Choroid plexus epithelial cell (primary cell): ENCODE data around the gene SGSM2.

Experiments
- DNase-seq: peaks from one replicate; pipeline ENCODE4 v3.0.0-alpha.2; 2010; ENCODE audit warnings: low read depth
- H3K4me3 ChIP-seq: 2 replicates; pipeline ENCODE4 v1.5.1; 2011; ENCODE audit warnings: low read depth, mild to moderate bottlenecking, control low read depth, low read length, moderate library complexity
- CTCF ChIP-seq: conservative IDR thresholded peaks from 2 replicates; pipeline ENCODE4 v1.5.1; 2011; ENCODE audit warnings: low read depth, mild to moderate bottlenecking, control low read depth, inconsistent platforms, low read length, moderate library complexity

The SGSM2 gene

GRCh38 chr17:2351269-2351668 is 14.0 kb downstream of the SGSM2 start:
- no peak for TF ChIP-seq CTCF

DNA sequence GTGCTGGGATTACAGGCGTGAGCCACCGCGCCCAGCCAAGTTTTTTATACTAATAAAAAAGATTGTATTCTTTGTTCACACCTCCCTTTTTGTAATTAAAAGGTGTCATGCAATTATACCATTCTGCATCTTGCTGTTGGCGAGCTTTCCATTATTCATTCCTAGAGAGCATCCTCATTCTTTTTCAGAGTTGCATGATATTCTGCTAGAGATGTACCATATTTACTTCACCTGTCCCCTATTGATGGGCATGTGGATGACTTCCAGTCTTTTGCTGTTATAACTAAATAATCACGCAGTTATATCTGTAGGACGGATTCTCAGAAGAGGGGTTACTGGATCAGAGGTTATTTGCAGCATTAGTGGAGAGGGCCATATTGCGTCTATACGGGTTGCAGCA is 17.0 kb downstream of the SGSM2 start:
- no peak overlapping the region for H3K4me3 ChIP-seq
- no peak for DNase-seq
- no peak for TF ChIP-seq CTCF

More at GRCh38 chr17:2351269-2351668, 14.0 kb downstream of the SGSM2 start:
- no peak overlapping the region for H3K4me3 ChIP-seq
- DNase-seq = no peak

- no peak for DNase-seq
- no peak overlapping the region for H3K4me3 ChIP-seq
- no peak for TF ChIP-seq CTCF
Measured at GRCh38 chr17:2357237-2357636, 19.9 kb downstream of the SGSM2 start.

DNA sequence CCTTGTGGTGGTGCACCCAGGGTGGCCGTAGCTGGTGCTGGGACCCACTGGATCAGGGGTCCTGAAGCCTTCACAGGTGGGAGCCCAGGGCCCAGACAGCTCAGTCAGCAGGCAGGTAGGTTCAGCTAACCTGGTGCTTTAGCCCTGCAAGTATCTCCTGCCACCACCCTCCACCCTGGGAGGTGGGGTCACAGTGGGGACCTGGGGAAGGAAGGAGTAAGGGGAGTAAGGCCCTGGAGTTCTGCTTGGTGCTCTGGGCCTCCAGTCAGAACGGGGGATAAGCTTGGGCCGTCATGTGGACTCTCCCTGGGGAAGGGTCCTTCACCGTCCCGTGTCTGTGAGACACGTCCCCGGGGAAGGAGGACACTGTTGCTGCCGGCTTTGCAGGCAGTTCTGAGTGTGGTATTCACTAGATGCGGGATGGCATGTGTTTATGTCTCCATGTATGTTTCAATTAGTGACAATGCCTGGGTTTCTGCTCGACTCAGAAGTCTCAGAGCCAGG is 20.7 kb downstream of the SGSM2 start:
- TF ChIP-seq CTCF = no peak
- no peak overlapping the region for H3K4me3 ChIP-seq
- no peak for DNase-seq

- DNase-seq = no peak
- H3K4me3 ChIP-seq = no peak overlapping the region
- no peak for TF ChIP-seq CTCF
Measured at GRCh38 chr17:2361010-2361760, 23.9 kb downstream of the SGSM2 start.

DNA sequence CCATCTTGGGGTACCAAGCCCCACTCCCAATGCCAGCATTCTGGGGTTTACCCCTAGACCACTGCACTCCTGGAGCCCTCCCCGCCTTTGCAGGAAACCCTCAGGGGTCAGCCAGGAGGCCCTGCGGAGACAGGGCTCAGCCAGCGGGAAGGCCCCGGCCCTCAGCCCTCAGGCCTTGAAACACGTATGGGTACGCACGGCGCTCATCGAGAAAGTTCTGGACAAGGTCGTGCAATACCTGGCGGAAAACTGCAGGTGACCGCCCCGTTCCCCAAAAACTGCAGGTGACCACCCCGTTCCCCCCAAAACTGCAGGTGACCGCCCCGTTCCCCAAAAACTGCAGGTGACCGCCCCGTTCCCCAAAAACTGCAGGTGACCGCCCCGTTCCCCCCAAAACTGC is 24.7 kb downstream of the SGSM2 start:
- no peak for TF ChIP-seq CTCF
- no peak for DNase-seq
- H3K4me3 ChIP-seq = no peak overlapping the region

DNA sequence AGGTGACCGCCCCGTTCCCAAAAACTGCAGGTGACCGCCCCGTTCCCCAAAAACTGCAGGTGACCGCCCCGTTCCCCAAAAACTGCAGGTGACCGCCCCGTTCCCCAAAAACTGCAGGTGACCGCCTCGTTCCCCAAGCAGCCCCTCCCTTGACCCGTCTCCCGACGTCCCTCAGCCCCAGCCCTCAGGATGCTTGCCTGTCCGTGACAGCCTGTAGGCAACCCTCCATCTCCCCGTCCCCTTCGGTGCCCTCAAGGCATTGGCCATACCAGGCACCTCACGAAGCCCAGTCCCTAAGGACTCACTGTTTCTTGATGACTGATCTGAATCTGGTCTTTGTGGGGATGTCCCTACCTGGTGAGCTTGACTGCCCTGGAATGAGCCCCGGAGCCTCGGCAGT is 25.1 kb downstream of the SGSM2 start:
- H3K4me3 ChIP-seq = no peak overlapping the region
- TF ChIP-seq CTCF = no peak
- no peak for DNase-seq
